MM.1S (cell line): Measurements from ENCODE around the gene MROH2A.

Source experiments
- CTCF ChIP-seq: fragments of 300-600 bp; sonication (generic); IDR thresholded peaks from 2 replicates; pipeline ENCODE4 v1.5.1; 2016; ENCODE audit warnings: antibody characterized with exemption, low read length, mixed read lengths
- EZH2 ChIP-seq: fragments of 300-600 bp; sonication (generic); optimal IDR thresholded peaks from 2 replicates; pipeline ENCODE3; 2017; ENCODE audit warnings: low read depth, mild to moderate bottlenecking, antibody characterized with exemption, low read length, mixed read lengths

DNA sequence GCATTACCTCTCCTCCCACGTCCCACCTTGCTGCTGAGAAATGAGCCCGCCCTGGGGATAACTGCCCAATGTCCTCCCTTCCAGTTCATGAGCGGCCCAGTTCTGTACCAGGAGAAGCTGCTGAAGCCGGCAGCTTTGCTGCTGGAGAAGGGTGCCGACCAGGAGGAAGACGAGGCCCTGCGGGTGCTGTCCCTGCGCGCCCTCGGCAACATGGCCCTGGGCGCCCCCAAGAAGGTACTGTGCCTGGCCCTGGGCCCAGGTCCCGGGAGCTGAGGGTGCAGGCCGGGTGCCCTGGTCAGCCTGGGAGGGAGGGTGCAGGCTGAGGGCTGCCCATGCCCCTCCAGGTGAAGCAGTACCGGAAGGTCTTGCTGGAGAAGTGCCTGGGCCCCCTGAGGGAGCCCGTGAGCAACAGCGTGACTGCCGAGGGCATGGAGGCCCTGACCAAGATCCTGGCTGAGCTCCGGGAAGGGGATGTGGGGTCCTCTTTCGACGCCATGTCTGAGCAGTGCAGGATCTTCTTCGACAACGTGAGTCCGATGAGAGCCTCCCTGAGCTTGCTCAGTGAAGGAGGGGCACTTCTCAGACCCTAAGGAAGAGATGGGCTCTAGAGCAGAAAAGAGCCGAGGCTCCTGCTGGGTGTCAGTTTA lies 50.5 kb downstream of the MROH2A start:
- no peak for TF ChIP-seq CTCF
- no peak for TF ChIP-seq EZH2
